ENCODE results near the gene FAM76B.

DNA sequence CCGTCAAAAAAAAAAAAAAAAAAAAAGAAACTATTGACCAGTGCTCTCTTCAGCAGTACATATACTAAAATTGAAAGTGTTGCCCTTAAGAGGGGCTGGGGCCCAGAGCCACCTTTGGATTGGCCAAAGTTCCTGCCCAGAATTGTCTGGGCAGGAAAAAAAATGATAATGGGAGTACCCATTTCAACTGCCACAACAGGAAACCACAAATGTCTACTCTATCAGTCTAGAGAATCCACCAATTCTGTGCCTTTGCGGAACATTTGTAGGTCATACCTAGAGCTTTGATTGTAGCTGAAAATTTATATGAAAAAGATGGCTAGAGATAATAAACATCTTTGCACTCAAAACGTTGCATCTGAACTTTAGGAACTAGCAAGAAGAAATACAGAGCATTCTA lies 69.4 kb downstream of the FAM76B start:
- TF ChIP-seq, protein P1, sequence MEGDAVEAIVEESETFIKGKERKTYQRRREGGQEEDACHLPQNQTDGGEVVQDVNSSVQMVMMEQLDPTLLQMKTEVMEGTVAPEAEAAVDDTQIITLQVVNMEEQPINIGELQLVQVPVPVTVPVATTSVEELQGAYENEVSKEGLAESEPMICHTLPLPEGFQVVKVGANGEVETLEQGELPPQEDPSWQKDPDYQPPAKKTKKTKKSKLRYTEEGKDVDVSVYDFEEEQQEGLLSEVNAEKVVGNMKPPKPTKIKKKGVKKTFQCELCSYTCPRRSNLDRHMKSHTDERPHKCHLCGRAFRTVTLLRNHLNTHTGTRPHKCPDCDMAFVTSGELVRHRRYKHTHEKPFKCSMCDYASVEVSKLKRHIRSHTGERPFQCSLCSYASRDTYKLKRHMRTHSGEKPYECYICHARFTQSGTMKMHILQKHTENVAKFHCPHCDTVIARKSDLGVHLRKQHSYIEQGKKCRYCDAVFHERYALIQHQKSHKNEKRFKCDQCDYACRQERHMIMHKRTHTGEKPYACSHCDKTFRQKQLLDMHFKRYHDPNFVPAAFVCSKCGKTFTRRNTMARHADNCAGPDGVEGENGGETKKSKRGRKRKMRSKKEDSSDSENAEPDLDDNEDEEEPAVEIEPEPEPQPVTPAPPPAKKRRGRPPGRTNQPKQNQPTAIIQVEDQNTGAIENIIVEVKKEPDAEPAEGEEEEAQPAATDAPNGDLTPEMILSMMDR (conservative IDR thresholded peaks at IDR 0.05; ENCODE audit: low read depth, low read length): no peak
- no peak for TF ChIP-seq EZH2phosphoT487 (IDR thresholded peaks at IDR 0.05; ENCODE audit: borderline replicate concordance, low read length)
